HG03135 (cell line): ENCODE measurements around the gene PXK.
A peak's percentile ranks its signal among the peaks of the same experiment; 100 is the strongest.
"Not testable (repeated sequence)": the region's sequence is repeated elsewhere in the genome, so short reads cannot be mapped to it uniquely, and the experiment has no call there.

Experiments used
- ATAC-seq: cut with Tn5 transposase; IDR thresholded peaks from one replicate; pipeline ENCODE4 v1.9.1; 2021; ENCODE audit warnings: mild to moderate bottlenecking, moderate library complexity; ENCODE audit not compliant: unreplicated experiment

The PXK gene

GRCh38 chr3:58323529-58324390 lies 8.9 kb upstream of the PXK start:
- ATAC-seq, result no peak

DNA sequence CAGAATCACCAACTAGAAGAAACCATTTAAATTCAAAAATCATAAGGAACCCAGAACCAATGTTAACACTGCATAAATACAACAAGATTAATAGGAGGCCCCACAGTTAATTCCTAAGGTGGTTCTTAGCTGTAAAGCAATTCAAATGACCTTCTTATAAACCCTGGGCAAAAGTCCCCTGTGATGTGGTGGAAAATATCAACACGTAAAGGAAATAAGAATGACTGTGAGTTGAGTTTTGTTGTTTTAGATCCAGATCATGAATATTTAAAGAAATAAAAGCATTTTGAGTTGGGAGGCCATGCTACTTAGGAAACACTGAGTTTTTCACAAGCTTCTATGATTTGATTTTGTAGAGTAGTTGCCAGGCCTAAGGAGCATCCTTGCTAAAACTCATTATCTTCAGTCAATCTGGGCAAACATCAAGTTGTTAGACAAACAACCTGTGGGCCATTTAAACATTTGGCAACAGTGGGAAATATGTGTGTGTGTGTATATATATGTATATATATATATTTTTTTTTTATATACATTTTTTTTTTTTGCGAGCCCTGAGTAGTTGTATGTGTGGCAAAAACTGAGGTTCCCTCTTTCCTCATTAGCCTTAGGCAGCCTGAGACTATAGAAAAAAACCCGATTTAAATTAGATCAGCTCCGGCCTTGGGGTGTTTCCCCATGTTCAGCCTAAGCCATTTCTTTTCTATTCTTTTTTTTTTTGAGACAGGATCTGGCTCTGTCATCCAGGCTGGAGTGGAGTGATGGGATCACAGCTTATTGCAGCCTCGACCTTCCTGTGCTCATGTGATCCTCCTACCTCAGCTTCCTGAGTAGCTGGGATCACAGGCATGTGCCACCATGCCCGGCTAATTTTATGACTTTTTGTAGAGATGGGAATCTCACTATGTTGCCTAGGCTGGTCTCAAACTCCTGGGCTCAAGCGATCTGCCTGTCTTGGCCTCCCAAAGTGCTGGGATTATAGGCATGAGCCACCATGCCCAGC lies 8.0 kb upstream of the PXK start:
- ATAC-seq, result no peak

- no peak for ATAC-seq
Measured at GRCh38 chr3:58325525-58325992, 7.1 kb upstream of the PXK start.

- ATAC-seq, result no peak
Measured at GRCh38 chr3:58326267-58326900, 6.3 kb upstream of the PXK start.

- no peak for ATAC-seq
Measured at GRCh38 chr3:58329150-58329921, 3.4 kb upstream of the PXK start.

DNA sequence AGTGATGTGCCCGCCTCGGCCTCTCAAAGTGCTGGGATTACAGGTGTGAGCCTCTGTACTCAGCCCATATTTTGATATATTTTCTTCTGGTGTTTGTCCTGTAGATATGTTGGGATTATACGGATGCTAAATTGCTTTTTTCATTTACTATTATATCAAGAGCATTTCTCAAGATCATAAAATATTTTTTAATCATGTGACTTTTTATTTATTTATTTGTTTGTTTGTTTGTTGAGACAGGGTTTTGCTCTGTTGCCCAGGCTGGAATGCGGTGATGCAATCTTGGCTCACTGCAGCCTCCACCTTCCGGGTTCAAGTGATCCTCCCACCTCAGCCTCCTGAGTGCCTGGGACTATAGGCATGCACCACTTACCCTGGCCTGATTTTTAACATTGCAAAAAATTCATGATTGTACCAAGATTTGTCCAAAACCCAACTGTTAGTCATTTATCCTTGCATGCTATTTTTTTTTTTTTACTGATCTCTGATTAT lies 2.7 kb upstream of the PXK start:
- ATAC-seq, result no peak

GRCh38 chr3:58331593-58332152 lies 1.0 kb upstream of the PXK start:
- ATAC-seq, result no peak

GRCh38 chr3:58333206-58334012 lies 717 bp downstream of the PXK start:
- peak; percentile 33 for ATAC-seq

DNA sequence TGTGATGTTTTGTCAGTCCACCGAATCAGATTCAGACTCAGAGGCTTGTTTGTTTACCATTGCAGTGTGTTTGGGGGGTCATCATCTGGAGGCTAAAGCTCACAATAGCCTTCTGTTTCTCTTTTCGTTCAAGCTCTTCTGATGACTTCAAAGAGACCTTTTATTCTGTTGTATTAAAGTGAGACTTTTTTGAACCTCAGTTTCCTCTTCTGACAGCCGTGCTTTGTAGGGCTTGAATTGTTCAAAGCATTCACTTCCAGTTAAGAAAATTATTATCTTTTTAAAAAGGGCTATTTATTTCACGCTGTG lies 1.3 kb downstream of the PXK start:
- no peak for ATAC-seq

DNA sequence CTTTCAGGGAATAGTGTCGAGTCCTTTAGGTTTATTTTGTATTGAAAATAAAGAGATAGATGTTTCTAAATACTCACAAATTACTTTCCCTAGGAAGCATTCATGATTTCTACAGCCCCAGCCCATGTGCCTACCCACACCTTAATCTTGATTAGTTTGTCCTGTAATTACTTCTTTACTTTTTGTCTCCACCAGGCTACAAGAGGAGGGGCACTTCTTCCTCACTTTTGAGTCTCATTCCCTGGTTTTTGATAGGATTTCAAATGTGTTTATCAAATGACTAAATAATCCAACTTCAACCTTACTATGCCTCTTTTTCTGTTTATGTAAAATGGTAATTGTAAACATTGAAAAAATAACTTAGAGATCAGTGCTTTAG lies 1.8 kb downstream of the PXK start:
- no peak for ATAC-seq

DNA sequence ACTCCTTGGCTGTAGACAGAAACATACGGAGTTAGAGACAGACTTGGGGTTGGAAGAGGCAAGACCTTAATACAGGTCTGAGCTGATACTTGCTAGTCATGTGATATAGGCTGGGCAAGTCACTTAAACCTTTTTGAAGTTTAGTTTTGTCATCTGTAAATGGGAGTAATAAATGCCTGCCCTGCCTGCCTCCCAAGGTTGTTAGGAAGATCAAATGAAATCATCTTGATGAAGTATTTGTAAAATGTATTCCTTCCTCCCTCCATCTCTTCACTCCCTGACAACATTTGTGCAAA lies 2.9 kb downstream of the PXK start:
- ATAC-seq, result no peak

DNA sequence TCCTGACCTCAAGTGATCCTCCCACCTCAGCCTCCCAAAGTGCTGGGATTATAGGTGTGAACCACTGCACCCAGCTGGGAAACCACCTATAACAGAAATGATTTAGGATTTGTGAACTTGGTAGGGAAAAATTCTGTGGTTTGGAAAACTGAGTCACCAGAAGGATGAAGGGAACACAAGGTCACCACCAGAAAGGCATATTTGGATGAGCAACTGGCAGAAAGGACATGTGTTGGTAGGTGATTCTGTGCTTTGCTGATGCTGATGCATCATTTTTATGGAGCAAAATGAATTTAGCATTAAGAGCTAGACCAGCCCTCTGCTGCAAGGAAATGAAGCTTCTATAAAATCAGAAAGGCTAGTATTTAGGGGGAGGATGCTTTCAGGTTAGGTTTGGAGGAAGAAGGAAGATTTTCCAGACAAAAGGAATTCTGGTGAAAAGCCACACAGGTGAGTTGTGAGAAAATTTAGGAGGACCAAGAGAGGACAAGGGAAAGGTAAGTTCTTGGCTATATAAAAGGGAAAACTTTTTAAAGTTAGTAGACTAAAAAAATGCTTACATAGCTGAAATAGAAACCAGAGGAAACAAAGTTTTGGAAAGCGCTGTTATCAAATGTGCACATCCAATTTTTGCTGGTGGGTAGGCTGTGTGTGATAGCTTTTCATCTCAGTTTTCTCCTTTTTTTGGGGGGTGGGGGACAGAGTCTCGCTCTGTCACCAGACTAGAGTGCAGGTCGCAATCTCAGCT lies 3.6 kb downstream of the PXK start:
- no peak for ATAC-seq

DNA sequence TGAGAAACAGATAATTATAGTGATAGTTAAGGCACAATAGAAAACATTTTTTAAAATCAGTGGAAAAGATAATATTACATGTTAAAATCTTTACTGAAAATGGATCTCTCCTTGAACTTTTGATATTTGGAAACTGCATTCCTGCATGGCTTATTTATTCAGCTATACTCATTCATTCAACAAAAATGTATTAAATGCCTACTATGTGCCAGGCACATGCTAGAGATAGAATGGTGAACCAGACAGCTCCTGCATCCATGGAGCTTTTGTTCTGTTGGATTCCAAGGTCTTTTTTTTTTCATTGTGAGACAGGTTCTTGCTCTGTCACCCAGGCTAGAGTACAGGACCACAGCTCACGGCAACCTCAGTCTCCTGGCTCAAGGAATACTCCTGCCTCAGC lies 4.5 kb downstream of the PXK start:
- ATAC-seq, result no peak

DNA sequence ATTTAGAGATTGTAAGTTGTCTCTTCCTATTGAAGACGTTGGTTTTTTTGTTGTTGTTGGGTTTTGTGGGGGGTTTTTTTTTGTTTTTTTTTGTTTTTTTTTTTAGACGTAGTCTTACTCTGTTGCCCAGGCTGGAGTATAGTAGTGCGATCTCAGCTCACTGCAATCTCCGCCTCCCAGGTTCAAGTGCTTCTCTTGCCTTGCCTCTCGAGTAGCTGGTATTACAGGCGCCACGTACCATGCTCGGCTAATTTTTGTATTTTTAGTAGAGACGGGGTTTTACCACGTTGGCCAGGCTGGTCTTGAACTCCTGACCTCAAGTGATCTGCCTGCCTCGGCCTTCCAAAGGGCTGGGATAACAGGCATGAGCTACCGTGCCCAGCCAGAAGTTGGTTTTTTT lies 6.5 kb downstream of the PXK start:
- ATAC-seq, result not testable (repeated sequence)

GRCh38 chr3:58340594-58341244 lies 8.0 kb downstream of the PXK start:
- ATAC-seq, result no peak

- no peak for ATAC-seq
Measured at GRCh38 chr3:58341376-58341775, 8.7 kb downstream of the PXK start.

- no peak for ATAC-seq
Measured at GRCh38 chr3:58342676-58343075, 10.0 kb downstream of the PXK start.

DNA sequence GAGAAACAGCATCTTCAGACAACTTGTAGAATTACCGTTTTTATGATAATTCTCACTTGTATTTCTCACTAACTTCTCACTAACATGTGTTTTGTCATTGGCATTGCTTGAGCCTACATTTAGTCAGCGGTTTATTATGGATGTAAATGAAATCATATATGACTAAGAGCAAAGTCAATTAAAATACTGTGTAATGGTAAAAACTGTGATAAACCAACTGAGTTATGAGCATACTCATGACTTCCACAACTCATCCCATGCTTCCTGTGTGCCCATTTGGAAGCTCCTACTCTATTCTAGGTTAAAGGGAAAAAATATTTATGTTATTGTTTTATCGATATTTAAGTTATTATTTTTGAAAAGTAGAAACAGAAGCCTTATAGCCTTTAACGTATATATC lies 12.8 kb downstream of the PXK start:
- ATAC-seq, result no peak
